Progenitor cell of endocrine pancreas (in vitro differentiated cells): ENCODE measurements around the gene FABP2. TPM values are rescaled to one million over a fixed set of nuclear protein-coding genes. Genes with fewer than 3 reads are reported as not detected.
"Not testable (repeated sequence)": the region's sequence is repeated elsewhere in the genome, so short reads cannot be mapped to it uniquely, and the experiment has no call there.

Experiments
- DNase-seq: peaks from one replicate; pipeline ENCODE4 v3.0.0; 2021; ENCODE audit warnings: low spot score; ENCODE audit not compliant: unreplicated experiment
- H3K27ac Mint-ChIP-seq: 2 replicates; pipeline ENCODE4 v1.8.0; 2021; ENCODE audit warnings: mild to moderate bottlenecking, moderate library complexity, mixed read lengths
- H3K27me3 Mint-ChIP-seq: 2 replicates; pipeline ENCODE4 v1.8.0; 2021; ENCODE audit warnings: mixed read lengths
- H3K36me3 Mint-ChIP-seq: 2 replicates; pipeline ENCODE4 v1.8.0; 2022; ENCODE audit warnings: mixed read lengths; ENCODE audit not compliant: insufficient read depth
- H3K4me1 Mint-ChIP-seq: 2 replicates; pipeline ENCODE4 v1.8.0; 2021; ENCODE audit warnings: low read depth, mixed read lengths
- H3K4me3 Mint-ChIP-seq: 2 replicates; pipeline ENCODE4 v1.8.0; 2021; ENCODE audit warnings: low read depth, mild to moderate bottlenecking, moderate library complexity, mixed read lengths
- H3K9me3 Mint-ChIP-seq: 2 replicates; pipeline ENCODE4 v1.8.0; 2021; ENCODE audit warnings: low read depth, mixed read lengths
- CTCF ChIP-seq: fragments of 200-600 bp; sonication (generic); IDR thresholded peaks from one replicate; pipeline ENCODE4 v1.5.0; 2021; ENCODE audit warnings: antibody characterized with exemption, mild to moderate bottlenecking; ENCODE audit not compliant: unreplicated experiment
- total RNA-seq: library from RNA; stranded (reverse); gene quantifications from 2 replicates; pipeline ENCODE4 v1.2.1, GENCODE V29; 2021

Gene FABP2
- total RNA-seq, 1 donor from 2014 or later = not detected

- no peaks in the 10 kb centered on the region for H3K27me3 Mint-ChIP-seq
- no peaks in the 10 kb centered on the region for H3K36me3 Mint-ChIP-seq
- no peak for DNase-seq
- no peaks in the 10 kb centered on the region for H3K9me3 Mint-ChIP-seq
- H3K27ac Mint-ChIP-seq = no peak overlapping the region
- peak; percentile 68 for TF ChIP-seq CTCF
- H3K4me1 Mint-ChIP-seq = peaks cover 12% of the 10 kb centered on the region
- no peak overlapping the region for H3K4me3 Mint-ChIP-seq
Measured at GRCh38 chr4:119286377-119287002, 35.4 kb downstream of the FABP2 start.

GRCh38 chr4:119284876-119285780 is 36.8 kb downstream of the FABP2 start:
- DNase-seq = no peak
- Mint-ChIP-seq H3K27me3 (no peaks in the 10 kb centered on the region), H3K9me3 (peaks cover 3% of the 10 kb centered on the region), H3K4me1 (peaks cover 10% of the 10 kb centered on the region), H3K4me3 (no peak overlapping the region), H3K27ac (no peak overlapping the region), H3K36me3 (peaks cover 5% of the 10 kb centered on the region)
- no peak for TF ChIP-seq CTCF

- no peak for DNase-seq
- TF ChIP-seq CTCF = no peak
- Mint-ChIP-seq H3K9me3 (peaks cover 6% of the 10 kb centered on the region), H3K4me1 (peaks cover 11% of the 10 kb centered on the region), H3K4me3 (no peak overlapping the region), H3K27ac (no peak overlapping the region), H3K27me3 (no peaks in the 10 kb centered on the region), H3K36me3 (peaks cover 9% of the 10 kb centered on the region)
Measured at GRCh38 chr4:119281393-119281792, 40.5 kb downstream of the FABP2 start.

- H3K27ac Mint-ChIP-seq = peak overlapping the region; percentile 94
- not testable (repeated sequence) for H3K27me3 Mint-ChIP-seq, DNase-seq, H3K4me1 Mint-ChIP-seq, H3K9me3 Mint-ChIP-seq
- H3K4me3 Mint-ChIP-seq = peak overlapping the region; percentile 78
- peaks cover 12% of the 10 kb centered on the region for H3K36me3 Mint-ChIP-seq
Measured at GRCh38 chr4:119279945-119280344, 42.0 kb downstream of the FABP2 start.

- not testable (repeated sequence) for H3K27me3 Mint-ChIP-seq, H3K4me1 Mint-ChIP-seq, DNase-seq, H3K9me3 Mint-ChIP-seq
- Mint-ChIP-seq H3K4me3 (peak overlapping the region; percentile 78), H3K27ac (peak overlapping the region; percentile 94), H3K36me3 (peaks cover 12% of the 10 kb centered on the region)
Measured at GRCh38 chr4:119279541-119279940, 42.4 kb downstream of the FABP2 start.

- DNase-seq = no peak
- Mint-ChIP-seq H3K27me3 (no peaks in the 10 kb centered on the region), H3K9me3 (peaks cover 3% of the 10 kb centered on the region), H3K36me3 (peaks cover 27% of the 10 kb centered on the region), H3K4me1 (no peaks in the 10 kb centered on the region), H3K4me3 (no peak overlapping the region), H3K27ac (no peak overlapping the region)
- TF ChIP-seq CTCF = no peak
Measured at GRCh38 chr4:119271361-119272085, 50.4 kb downstream of the FABP2 start.
